ENCODE data around the gene IFNK. TPM values are rescaled to one million over a fixed set of nuclear protein-coding genes. Genes with fewer than 3 reads are reported as not detected.
"Not testable (repeated sequence)": the region's sequence is repeated elsewhere in the genome, so short reads cannot be mapped to it uniquely, and the experiment has no call there.

IFNK gene
- not detected for total RNA-seq

GRCh38 chr9:27524236-27524635 lies at the start of gene IFNK:
TSS of gene IFNK (plus strand) at chr9:27524290. CDS start at chr9:27524337, 47 bp downstream.
- no peak for DNase-seq

- no peak for DNase-seq
Observed at GRCh38 chr9:27474305-27474704, 49.8 kb upstream of the IFNK start.

- DNase-seq, result no peak
Observed at GRCh38 chr9:27475057-27475595, 49.0 kb upstream of the IFNK start.

- no peak for DNase-seq
Observed at GRCh38 chr9:27476870-27477515, 47.1 kb upstream of the IFNK start.

- no peak for DNase-seq
Observed at GRCh38 chr9:27478322-27478721, 45.8 kb upstream of the IFNK start.

GRCh38 chr9:27482709-27483108 lies 41.4 kb upstream of the IFNK start:
- no peak for DNase-seq

- DNase-seq, result no peak
Observed at GRCh38 chr9:27483576-27483975, 40.5 kb upstream of the IFNK start.

GRCh38 chr9:27485158-27485557 lies 38.9 kb upstream of the IFNK start:
- DNase-seq, result no peak

- no peak for DNase-seq
Observed at GRCh38 chr9:27487128-27487640, 36.9 kb upstream of the IFNK start.

- DNase-seq, result no peak
Observed at GRCh38 chr9:27487927-27488326, 36.2 kb upstream of the IFNK start.

GRCh38 chr9:27489087-27489876 lies 34.8 kb upstream of the IFNK start:
- DNase-seq, result no peak

- no peak for DNase-seq
Observed at GRCh38 chr9:27491154-27491553, 32.9 kb upstream of the IFNK start.

GRCh38 chr9:27495480-27496134 lies 28.5 kb upstream of the IFNK start:
- DNase-seq, result no peak

GRCh38 chr9:27496135-27496504 lies 28.0 kb upstream of the IFNK start:
- DNase-seq, result no peak

- DNase-seq, result peak; percentile 38
Observed at GRCh38 chr9:27497883-27498417, 26.1 kb upstream of the IFNK start.

- DNase-seq, result no peak
Observed at GRCh38 chr9:27499451-27499850, 24.6 kb upstream of the IFNK start.

- not testable (repeated sequence) for DNase-seq
Observed at GRCh38 chr9:27500902-27501301, 23.2 kb upstream of the IFNK start.

GRCh38 chr9:27503623-27504022 lies 20.5 kb upstream of the IFNK start:
- DNase-seq, result no peak

GRCh38 chr9:27504259-27504658 lies 19.8 kb upstream of the IFNK start:
- no peak for DNase-seq

GRCh38 chr9:27505744-27506161 lies 18.3 kb upstream of the IFNK start:
- DNase-seq, result no peak

GRCh38 chr9:27506981-27507380 lies 17.1 kb upstream of the IFNK start:
- DNase-seq, result no peak

- DNase-seq, result no peak
Observed at GRCh38 chr9:27510780-27511179, 13.3 kb upstream of the IFNK start.

- no peak for DNase-seq
Observed at GRCh38 chr9:27511771-27512170, 12.3 kb upstream of the IFNK start.
